Chondrocyte (in vitro differentiated cells): ENCODE measurements around the gene VAMP2. TPM values are rescaled to one million over a fixed set of nuclear protein-coding genes. Genes with fewer than 3 reads are reported as not detected.

Experiments used
- DNase-seq: peaks from one replicate; pipeline ENCODE4 v3.0.0; 2021; ENCODE audit warnings: mixed read lengths, low spot score
- H3K27ac Mint-ChIP-seq: one replicate; pipeline ENCODE4 v1.8.0; 2021; ENCODE audit warnings: mild to moderate bottlenecking, moderate library complexity, mixed read lengths; ENCODE audit not compliant: unreplicated experiment
- H3K27me3 Mint-ChIP-seq: 2 replicates; pipeline ENCODE4 v1.8.0; 2021; ENCODE audit warnings: low read depth, mixed read lengths
- H3K36me3 Mint-ChIP-seq: 2 replicates; pipeline ENCODE4 v1.8.0; 2021; ENCODE audit warnings: low read depth, mixed read lengths
- H3K4me1 Mint-ChIP-seq: 2 replicates; pipeline ENCODE4 v1.8.0; 2021; ENCODE audit warnings: low read depth, mild to moderate bottlenecking, mixed read lengths
- H3K4me3 Mint-ChIP-seq: one replicate; pipeline ENCODE4 v1.8.0; 2021; ENCODE audit warnings: mild to moderate bottlenecking, moderate library complexity, mixed read lengths; ENCODE audit not compliant: unreplicated experiment
- H3K9me3 Mint-ChIP-seq: 2 replicates; pipeline ENCODE4 v1.8.0; 2021; ENCODE audit warnings: low read depth, mixed read lengths
- total RNA-seq: library from RNA; stranded (reverse); gene quantifications from 3 replicates; pipeline ENCODE4 v1.2.1, GENCODE V29; 2021
- TF ChIP-seq, protein P1 (sequence below): fragments of 200-600 bp; sonication (generic); IDR thresholded peaks from 2 replicates; pipeline ENCODE4 v1.5.0; 2021; ENCODE audit warnings: antibody characterized with exemption, mild to moderate bottlenecking, moderate library complexity

Gene VAMP2
- total RNA-seq, 1 donor from 2014 or later = 45.4 TPM

DNA sequence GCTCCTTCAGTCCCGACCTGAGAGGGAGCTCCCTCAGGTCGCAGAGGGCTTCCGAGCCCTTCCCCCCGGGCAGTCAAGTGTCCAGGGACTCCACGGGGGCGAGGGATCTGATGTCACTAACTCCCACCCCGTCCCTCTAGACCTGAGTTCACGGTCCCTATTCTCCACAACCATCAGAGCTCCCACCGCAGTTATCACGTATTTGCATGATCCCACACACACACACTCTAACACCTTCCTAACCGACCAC, 6.8 kb downstream of the VAMP2 start:
- H3K9me3 Mint-ChIP-seq = no peaks in the 10 kb centered on the region
- peaks cover 4% of the 10 kb centered on the region for H3K36me3 Mint-ChIP-seq
- H3K4me1 Mint-ChIP-seq = peaks cover 37% of the 10 kb centered on the region
- no peak overlapping the region for H3K27ac Mint-ChIP-seq
- H3K4me3 Mint-ChIP-seq = no peak overlapping the region
- DNase-seq = no peak
- TF ChIP-seq, protein P1, sequence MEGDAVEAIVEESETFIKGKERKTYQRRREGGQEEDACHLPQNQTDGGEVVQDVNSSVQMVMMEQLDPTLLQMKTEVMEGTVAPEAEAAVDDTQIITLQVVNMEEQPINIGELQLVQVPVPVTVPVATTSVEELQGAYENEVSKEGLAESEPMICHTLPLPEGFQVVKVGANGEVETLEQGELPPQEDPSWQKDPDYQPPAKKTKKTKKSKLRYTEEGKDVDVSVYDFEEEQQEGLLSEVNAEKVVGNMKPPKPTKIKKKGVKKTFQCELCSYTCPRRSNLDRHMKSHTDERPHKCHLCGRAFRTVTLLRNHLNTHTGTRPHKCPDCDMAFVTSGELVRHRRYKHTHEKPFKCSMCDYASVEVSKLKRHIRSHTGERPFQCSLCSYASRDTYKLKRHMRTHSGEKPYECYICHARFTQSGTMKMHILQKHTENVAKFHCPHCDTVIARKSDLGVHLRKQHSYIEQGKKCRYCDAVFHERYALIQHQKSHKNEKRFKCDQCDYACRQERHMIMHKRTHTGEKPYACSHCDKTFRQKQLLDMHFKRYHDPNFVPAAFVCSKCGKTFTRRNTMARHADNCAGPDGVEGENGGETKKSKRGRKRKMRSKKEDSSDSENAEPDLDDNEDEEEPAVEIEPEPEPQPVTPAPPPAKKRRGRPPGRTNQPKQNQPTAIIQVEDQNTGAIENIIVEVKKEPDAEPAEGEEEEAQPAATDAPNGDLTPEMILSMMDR = no peak
- no peaks in the 10 kb centered on the region for H3K27me3 Mint-ChIP-seq

DNA sequence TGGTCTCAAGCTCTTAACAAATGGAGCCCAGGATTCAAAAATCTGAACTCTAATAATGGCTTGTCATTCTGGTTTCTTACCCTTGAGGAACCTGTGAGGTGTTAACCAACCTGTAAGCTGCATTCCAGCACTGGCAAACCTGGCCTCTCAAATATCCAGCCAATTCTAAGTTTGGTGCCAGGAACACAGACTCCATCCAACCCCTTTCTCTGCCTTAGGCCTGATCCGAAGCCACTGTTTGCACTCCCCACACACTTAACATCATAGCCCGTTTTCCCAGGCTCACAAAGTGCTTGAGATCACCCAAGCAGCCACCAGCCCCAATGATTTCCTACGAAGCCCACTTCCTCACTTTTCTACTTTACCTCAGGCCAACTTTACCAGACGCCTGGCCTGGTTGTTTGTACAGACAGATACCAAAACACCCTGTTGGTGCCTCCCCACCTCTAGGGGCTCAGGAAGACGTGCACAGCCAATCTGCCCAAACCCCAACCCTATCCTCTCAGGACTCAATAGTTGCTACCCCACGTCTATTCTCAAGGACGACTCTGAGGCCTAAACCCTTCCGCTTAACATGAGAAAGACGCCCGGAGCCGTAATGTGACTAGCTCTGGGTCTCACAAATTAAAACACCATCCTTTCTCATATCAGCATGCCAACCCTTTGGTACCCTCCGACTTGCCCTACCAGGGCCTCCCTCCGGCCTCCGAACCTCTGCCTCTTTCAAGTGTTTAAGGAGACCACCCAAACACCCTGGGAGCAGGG, 7.3 kb downstream of the VAMP2 start:
- Mint-ChIP-seq H3K4me1 (peaks cover 37% of the 10 kb centered on the region), H3K36me3 (peaks cover 4% of the 10 kb centered on the region), H3K27ac (no peak overlapping the region), H3K9me3 (no peaks in the 10 kb centered on the region), H3K27me3 (no peaks in the 10 kb centered on the region), H3K4me3 (no peak overlapping the region)
- DNase-seq = no peak
- TF ChIP-seq, protein P1 = peak; percentile 18

DNA sequence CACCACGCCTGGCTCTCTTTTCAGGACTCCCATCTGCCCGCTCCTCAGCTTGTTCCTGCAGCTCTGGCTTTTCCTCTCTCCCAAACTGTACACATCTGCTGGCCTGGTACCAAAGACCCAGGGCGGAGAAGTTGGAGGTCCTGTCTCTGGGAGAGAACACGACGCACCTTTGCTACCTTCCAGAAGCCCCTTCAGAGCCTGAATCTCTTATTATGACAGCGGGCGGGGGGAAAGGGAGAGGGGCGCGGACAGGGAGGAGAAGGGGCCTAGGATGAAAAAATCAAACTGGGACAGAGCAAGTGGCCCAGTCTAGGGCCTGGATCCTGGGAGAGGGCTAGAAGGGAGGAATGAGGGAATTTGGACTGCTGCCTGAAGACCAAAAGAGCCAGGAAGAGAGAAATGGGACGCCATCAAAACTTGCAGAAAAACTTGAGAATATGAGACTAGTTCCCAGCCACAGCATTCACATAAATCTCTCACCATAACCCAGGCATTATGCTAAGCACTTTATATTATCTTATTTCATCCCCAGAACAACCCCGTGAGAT, 8.1 kb downstream of the VAMP2 start:
- DNase-seq = no peak
- Mint-ChIP-seq H3K36me3 (peaks cover 3% of the 10 kb centered on the region), H3K27ac (no peak overlapping the region), H3K9me3 (no peaks in the 10 kb centered on the region), H3K4me3 (no peak overlapping the region), H3K4me1 (peaks cover 41% of the 10 kb centered on the region), H3K27me3 (no peaks in the 10 kb centered on the region)
- TF ChIP-seq, protein P1 = no peak

DNA sequence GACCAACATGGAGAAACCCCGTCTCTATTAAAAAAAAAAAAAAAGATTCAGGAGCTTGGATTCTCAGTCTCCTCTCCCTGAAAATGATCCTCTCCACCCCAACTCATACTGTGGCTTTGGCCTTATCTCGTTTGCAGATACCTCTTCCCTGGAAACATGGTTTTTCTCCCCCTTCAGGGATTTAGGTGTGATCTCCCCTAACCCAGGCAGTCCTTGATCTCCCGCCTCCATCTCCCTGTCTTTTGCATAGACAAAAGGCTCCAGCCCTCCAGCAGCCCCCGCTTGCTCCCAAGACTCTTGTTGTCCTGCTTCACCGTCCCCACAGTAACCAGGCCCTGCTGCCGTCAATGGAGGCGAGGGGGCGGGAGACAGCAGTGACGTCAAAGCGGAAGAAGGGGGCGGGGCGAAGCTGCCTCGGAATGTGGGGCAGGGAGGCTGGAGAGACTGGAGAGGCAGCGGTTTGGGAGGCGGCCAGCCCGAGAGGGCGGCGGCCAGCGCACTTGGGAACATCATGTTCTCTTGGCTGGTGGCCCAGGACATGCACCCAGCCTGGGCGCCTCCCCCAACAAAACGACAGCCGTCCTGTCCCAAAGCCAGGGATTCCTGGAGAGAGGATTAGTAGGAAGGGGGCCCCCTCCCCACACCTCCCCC, 8.7 kb downstream of the VAMP2 start:
- Mint-ChIP-seq H3K27ac (no peak overlapping the region), H3K4me3 (no peak overlapping the region), H3K36me3 (peaks cover 7% of the 10 kb centered on the region), H3K9me3 (no peaks in the 10 kb centered on the region), H3K27me3 (no peaks in the 10 kb centered on the region), H3K4me1 (peaks cover 41% of the 10 kb centered on the region)
- TF ChIP-seq, protein P1 = no peak
- peak; percentile 100 for DNase-seq

DNA sequence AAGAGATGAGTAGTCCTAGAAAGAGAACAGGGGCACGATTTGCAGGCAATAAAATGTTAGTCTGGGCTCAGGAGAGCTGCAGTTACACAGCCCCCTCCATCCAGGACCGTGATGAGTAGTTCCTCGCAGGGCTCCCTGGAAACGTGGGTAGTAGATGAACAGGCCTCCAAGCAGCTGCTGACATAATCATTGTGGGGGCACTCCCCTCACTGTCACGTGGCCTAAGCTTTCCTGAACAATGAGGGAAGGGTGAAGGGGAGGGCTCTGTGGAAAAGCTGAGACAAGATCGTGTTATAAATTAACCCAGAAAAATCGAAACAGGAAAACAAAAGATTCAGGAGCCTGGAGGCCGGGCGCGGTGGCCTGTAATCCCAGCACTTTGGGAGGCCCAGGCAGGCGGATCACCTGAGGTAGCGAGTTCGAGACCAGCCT, 9.2 kb downstream of the VAMP2 start:
- no peak for DNase-seq
- no peak overlapping the region for H3K27ac Mint-ChIP-seq
- no peaks in the 10 kb centered on the region for H3K9me3 Mint-ChIP-seq
- TF ChIP-seq, protein P1 = no peak
- peaks cover 8% of the 10 kb centered on the region for H3K36me3 Mint-ChIP-seq
- no peak overlapping the region for H3K4me3 Mint-ChIP-seq
- H3K27me3 Mint-ChIP-seq = no peaks in the 10 kb centered on the region
- H3K4me1 Mint-ChIP-seq = peaks cover 37% of the 10 kb centered on the region
